ENCODE measurements around the gene BANK1.

BANK1 gene

DNA sequence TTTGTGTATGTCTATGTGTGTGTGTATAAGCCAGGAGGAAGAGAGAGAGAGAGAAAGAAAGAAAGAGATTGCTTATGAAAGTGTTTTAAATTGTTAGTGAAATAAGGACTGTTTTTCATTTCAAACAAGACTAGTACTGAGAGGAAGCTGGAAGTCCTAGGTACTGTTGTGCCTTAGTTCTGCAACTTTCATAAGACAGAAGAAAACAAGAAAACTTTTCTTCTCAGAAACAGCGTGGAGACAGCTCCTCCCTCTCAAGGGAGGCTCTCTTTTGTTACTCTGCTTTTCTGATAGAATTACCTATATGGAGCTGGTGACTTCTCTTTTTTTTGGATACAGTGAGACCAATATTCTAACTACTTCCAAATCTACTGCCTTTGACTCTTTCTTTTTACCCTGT, 62.5 kb downstream of the BANK1 start:
- Histone ChIP-seq H4K20me1 (ENCODE audit: insufficient read depth, low read length) (no peaks in the 10 kb centered on the region), H3K79me2 (ENCODE audit: insufficient read depth, low read length) (no peaks in the 10 kb centered on the region), H3K4me1 (ENCODE audit: insufficient read depth, low read length) (no peaks in the 10 kb centered on the region), H3K4me2 (ENCODE audit: insufficient read depth, low read length) (no peak overlapping the region), H3K4me3 (ENCODE audit: low read depth in 1 of 2, low read length in 2 of 2) (no peak overlapping the region), H3K36me3 (ENCODE audit: insufficient read depth, low read length) (no peaks in the 10 kb centered on the region), H3K9ac (ENCODE audit: low read depth, low read length) (no peak overlapping the region), H3K27me3 (ENCODE audit: insufficient read depth, low read length, poor library complexity) (no peaks in the 10 kb centered on the region), H2AFZ (ENCODE audit: low read depth, low read length) (no peak overlapping the region), H3K27ac (ENCODE audit: low read length) (no peak overlapping the region), H3K9me3 (ENCODE audit: insufficient read depth, low read length, severe bottlenecking) (no peaks in the 10 kb centered on the region)
- TF ChIP-seq EZH2 (IDR thresholded peaks at IDR 0.05; ENCODE audit: borderline replicate concordance, low read depth, low read length, severe bottlenecking), result no peak
- TF ChIP-seq, protein P1, sequence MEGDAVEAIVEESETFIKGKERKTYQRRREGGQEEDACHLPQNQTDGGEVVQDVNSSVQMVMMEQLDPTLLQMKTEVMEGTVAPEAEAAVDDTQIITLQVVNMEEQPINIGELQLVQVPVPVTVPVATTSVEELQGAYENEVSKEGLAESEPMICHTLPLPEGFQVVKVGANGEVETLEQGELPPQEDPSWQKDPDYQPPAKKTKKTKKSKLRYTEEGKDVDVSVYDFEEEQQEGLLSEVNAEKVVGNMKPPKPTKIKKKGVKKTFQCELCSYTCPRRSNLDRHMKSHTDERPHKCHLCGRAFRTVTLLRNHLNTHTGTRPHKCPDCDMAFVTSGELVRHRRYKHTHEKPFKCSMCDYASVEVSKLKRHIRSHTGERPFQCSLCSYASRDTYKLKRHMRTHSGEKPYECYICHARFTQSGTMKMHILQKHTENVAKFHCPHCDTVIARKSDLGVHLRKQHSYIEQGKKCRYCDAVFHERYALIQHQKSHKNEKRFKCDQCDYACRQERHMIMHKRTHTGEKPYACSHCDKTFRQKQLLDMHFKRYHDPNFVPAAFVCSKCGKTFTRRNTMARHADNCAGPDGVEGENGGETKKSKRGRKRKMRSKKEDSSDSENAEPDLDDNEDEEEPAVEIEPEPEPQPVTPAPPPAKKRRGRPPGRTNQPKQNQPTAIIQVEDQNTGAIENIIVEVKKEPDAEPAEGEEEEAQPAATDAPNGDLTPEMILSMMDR (IDR thresholded peaks at IDR 0.05; ENCODE audit: borderline replicate concordance, extremely low read depth, low read length, poor library complexity, severe bottlenecking), result no peak
- DNase-seq (no peak), ATAC-seq (ENCODE audit: insufficient read depth, low read depth) (no peak)

DNA sequence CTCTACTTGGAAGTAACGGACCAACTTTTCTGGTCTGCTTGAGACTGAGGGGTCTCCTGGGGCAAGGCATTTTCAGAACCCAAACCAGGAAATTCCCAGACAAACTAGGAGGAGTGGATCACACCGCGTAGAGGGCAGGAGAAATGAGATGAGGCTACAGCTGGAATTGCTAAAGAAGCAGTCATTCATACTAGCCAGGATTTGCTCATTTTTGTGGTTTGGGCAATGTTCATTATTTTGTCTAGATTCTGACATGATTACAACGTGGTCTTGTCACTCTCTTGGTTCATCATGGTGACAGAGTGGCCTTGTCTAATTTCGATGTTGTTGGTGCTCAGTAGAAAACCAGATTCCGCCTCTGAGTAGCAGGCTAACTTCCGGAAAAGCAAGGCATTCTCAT, 63.2 kb downstream of the BANK1 start:
- H3K9ac ChIP-seq (ENCODE audit: low read depth, low read length), result no peak overlapping the region
- DNase-seq (no peak), ATAC-seq (ENCODE audit: insufficient read depth, low read depth) (no peak)
- H3K9me3 ChIP-seq (ENCODE audit: insufficient read depth, low read length, severe bottlenecking), result no peaks in the 10 kb centered on the region
- H4K20me1 ChIP-seq (ENCODE audit: insufficient read depth, low read length), result no peaks in the 10 kb centered on the region
- H3K27me3 ChIP-seq (ENCODE audit: insufficient read depth, low read length, poor library complexity), result no peaks in the 10 kb centered on the region
- no peak overlapping the region for H3K4me3 ChIP-seq (ENCODE audit: low read depth in 1 of 2, low read length in 2 of 2)
- H3K36me3 ChIP-seq (ENCODE audit: insufficient read depth, low read length), result no peaks in the 10 kb centered on the region
- no peaks in the 10 kb centered on the region for H3K4me1 ChIP-seq (ENCODE audit: insufficient read depth, low read length)
- H3K79me2 ChIP-seq (ENCODE audit: insufficient read depth, low read length), result no peaks in the 10 kb centered on the region
- no peak overlapping the region for H3K4me2 ChIP-seq (ENCODE audit: insufficient read depth, low read length)
- H3K27ac ChIP-seq (ENCODE audit: low read length), result no peak overlapping the region
- TF ChIP-seq, protein P1 (IDR thresholded peaks at IDR 0.05; ENCODE audit: borderline replicate concordance, extremely low read depth, low read length, poor library complexity, severe bottlenecking), result no peak
- H2AFZ ChIP-seq (ENCODE audit: low read depth, low read length), result no peak overlapping the region

DNA sequence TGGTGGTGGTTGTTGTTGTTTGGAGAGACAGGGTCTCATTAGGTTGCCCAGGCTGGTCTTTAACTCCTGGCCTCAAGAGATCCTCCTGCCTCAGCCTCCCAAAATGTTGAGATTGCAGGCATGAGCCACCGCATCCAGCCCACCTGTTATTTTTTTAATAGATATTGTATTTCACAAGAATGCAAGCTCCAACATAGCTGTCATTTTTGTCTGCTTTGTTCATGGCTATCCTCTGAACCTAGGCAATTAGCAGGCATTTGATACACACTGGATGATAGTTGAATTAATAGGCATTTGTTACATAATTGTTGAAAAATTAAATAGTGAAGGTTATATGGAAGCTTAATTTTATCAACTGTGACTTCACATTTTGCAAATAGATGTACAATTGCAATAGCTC, 64.7 kb downstream of the BANK1 start:
- Histone ChIP-seq H3K4me1 (ENCODE audit: insufficient read depth, low read length) (no peaks in the 10 kb centered on the region), H3K9ac (ENCODE audit: low read depth, low read length) (no peak overlapping the region), H3K4me3 (ENCODE audit: low read depth in 1 of 2, low read length in 2 of 2) (no peak overlapping the region), H3K79me2 (ENCODE audit: insufficient read depth, low read length) (no peaks in the 10 kb centered on the region), H3K27ac (ENCODE audit: low read length) (no peak overlapping the region), H2AFZ (ENCODE audit: low read depth, low read length) (no peak overlapping the region), H3K4me2 (ENCODE audit: insufficient read depth, low read length) (no peak overlapping the region), H3K36me3 (ENCODE audit: insufficient read depth, low read length) (no peaks in the 10 kb centered on the region), H3K9me3 (ENCODE audit: insufficient read depth, low read length, severe bottlenecking) (no peaks in the 10 kb centered on the region), H4K20me1 (ENCODE audit: insufficient read depth, low read length) (no peaks in the 10 kb centered on the region), H3K27me3 (ENCODE audit: insufficient read depth, low read length, poor library complexity) (no peaks in the 10 kb centered on the region)
- TF ChIP-seq, protein P1 (IDR thresholded peaks at IDR 0.05; ENCODE audit: borderline replicate concordance, extremely low read depth, low read length, poor library complexity, severe bottlenecking), result no peak
- no peak for TF ChIP-seq EZH2 (IDR thresholded peaks at IDR 0.05; ENCODE audit: borderline replicate concordance, low read depth, low read length, severe bottlenecking)
- no peak for ATAC-seq (ENCODE audit: insufficient read depth, low read depth)
- DNase-seq, result no peak

DNA sequence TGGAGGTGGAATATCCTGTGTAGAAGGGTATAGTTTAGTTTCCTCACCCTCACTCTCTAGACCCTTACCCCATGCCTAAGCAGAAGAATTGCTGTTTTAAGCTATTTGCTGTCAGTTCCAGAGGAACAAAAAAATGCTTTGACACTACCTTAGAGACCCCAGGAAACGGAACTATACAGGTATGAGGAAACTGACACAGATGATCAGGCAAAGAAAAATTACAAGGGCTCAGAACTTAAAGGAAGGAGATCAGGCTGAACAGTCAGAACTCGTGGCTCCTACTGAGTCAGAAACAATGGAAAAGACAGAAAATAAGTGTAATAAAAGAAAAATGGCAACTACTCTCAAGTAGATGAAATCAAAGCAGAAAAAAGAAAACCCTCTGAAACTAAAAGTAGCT, 65.6 kb downstream of the BANK1 start:
- DNase-seq (no peak), ATAC-seq (ENCODE audit: insufficient read depth, low read depth) (no peak)
- Histone ChIP-seq H2AFZ (ENCODE audit: low read depth, low read length) (no peak overlapping the region), H3K27ac (ENCODE audit: low read length) (no peak overlapping the region), H3K9me3 (ENCODE audit: insufficient read depth, low read length, severe bottlenecking) (no peaks in the 10 kb centered on the region), H3K4me3 (ENCODE audit: low read depth in 1 of 2, low read length in 2 of 2) (no peak overlapping the region), H4K20me1 (ENCODE audit: insufficient read depth, low read length) (no peaks in the 10 kb centered on the region), H3K4me1 (ENCODE audit: insufficient read depth, low read length) (no peaks in the 10 kb centered on the region), H3K27me3 (ENCODE audit: insufficient read depth, low read length, poor library complexity) (no peaks in the 10 kb centered on the region), H3K4me2 (ENCODE audit: insufficient read depth, low read length) (no peak overlapping the region), H3K79me2 (ENCODE audit: insufficient read depth, low read length) (no peaks in the 10 kb centered on the region), H3K36me3 (ENCODE audit: insufficient read depth, low read length) (no peaks in the 10 kb centered on the region), H3K9ac (ENCODE audit: low read depth, low read length) (no peak overlapping the region)
- TF ChIP-seq EZH2 (IDR thresholded peaks at IDR 0.05; ENCODE audit: borderline replicate concordance, low read depth, low read length, severe bottlenecking), result no peak
- TF ChIP-seq, protein P1 (IDR thresholded peaks at IDR 0.05; ENCODE audit: borderline replicate concordance, extremely low read depth, low read length, poor library complexity, severe bottlenecking), result no peak
